Measurements from ENCODE around the gene HSPG2.

- TF ChIP-seq CTCF (IDR thresholded peaks at IDR 0.05) (no peak), POLR2A (IDR thresholded peaks at IDR 0.05) (no peak)
Measured at GRCh38 chr1:21950734-21951133, 13.6 kb upstream of the HSPG2 start.
